Myocyte (in vitro differentiated cells): Measurements from ENCODE around the gene OPRPN. TPM values are rescaled to one million over a fixed set of nuclear protein-coding genes. Genes with fewer than 3 reads are reported as not detected.

ENCODE experiments used
- total RNA-seq: library from RNA; depleted of rRNA; stranded (reverse); fragments of >200 nt; gene quantifications from 2 replicates; pipeline ENCODE4 v1.2.3, GENCODE V29; 2014

The OPRPN gene
- total RNA-seq, 1 donor from 2014 or later = not detected

Other genes starting within 250 kb of the OPRPN start
- not detected in 2 replicates for gene PRR27, start 243.7 kb upstream of the OPRPN start, total RNA-seq
- not detected in 2 replicates for gene ODAM, start 202.2 kb upstream of the OPRPN start, total RNA-seq
- gene FDCSP, start 171.8 kb upstream of the OPRPN start, total RNA-seq = not detected in 2 replicates
- gene CSN3, start 155.3 kb upstream of the OPRPN start, total RNA-seq = not detected in 2 replicates
- gene CABS1, start 63.0 kb upstream of the OPRPN start, total RNA-seq = not detected in 2 replicates
- not detected in 2 replicates for gene SMR3A, start 37.2 kb upstream of the OPRPN start, total RNA-seq
- gene SMR3B, start 14.8 kb upstream of the OPRPN start, total RNA-seq = not detected in 2 replicates
- gene MUC7, start 74.3 kb downstream of the OPRPN start, total RNA-seq = not detected in 2 replicates
- not detected in 2 replicates for gene AMTN, start 120.6 kb downstream of the OPRPN start, total RNA-seq
- gene AMBN, start 194.3 kb downstream of the OPRPN start, total RNA-seq = not detected in 2 replicates
- 0.21 and 0.83 TPM in 2 replicates for gene ENAM, start 230.8 kb downstream of the OPRPN start, total RNA-seq